Measurements from ENCODE around the gene TADA3. TPM values are rescaled to one million over a fixed set of nuclear protein-coding genes. Genes with fewer than 3 reads are reported as not detected.

Gene TADA3
- total and polyA plus RNA-seq, 2 experiments from 2014 or later, result 29.1 to 61.7 TPM

GRCh38 chr3:9743548-9743947, 48.7 kb downstream of the TADA3 start:
- peaks cover 45% of the 10 kb centered on the region for H3K36me3 ChIP-seq (ENCODE audit: insufficient read depth)

DNA sequence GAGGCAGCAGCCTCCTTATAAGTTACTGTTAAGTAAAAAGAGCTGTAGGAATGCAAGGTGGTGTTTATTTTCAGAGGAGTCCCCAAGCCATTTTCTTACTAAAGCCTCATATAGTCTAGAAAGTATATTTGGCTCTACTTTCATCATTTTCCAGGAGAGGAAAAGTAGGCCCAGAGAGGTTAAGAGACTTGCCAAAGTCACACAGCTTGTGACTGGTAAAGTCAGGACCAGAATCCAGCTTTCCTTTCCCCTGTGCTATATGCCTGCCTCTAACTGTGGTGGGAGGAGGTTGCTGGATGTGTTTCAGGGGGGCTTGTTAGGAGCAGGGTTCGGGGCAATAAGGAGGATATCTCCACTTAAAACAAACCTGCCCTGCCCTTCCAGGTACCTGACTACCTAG, 49.7 kb downstream of the TADA3 start:
- peaks cover 7% of the 10 kb centered on the region for H3K27me3 Mint-ChIP-seq (ENCODE audit: insufficient read depth, low read depth, poor library complexity)
- no peaks in the 10 kb centered on the region for H3K9me2 ChIP-seq (ENCODE audit: insufficient read depth)
- H3K79me2 ChIP-seq (replicated peaks; ENCODE audit: insufficient read depth), result peaks cover under 1% of the 10 kb centered on the region; the same call in 1 of the 2 replicates
- H3K4me1 ChIP-seq (ENCODE audit: insufficient read depth), result no peaks in the 10 kb centered on the region
- H3K4me3 Mint-ChIP-seq, result no peak overlapping the region
- peaks cover 91% of the 10 kb centered on the region for H3K36me3 Mint-ChIP-seq (ENCODE audit: low read depth)
- no peaks in the 10 kb centered on the region for H3K4me1 Mint-ChIP-seq
- H2AFZ ChIP-seq, result no peak overlapping the region
- peaks cover 9% of the 10 kb centered on the region for H4K20me1 ChIP-seq (replicated peaks; ENCODE audit: insufficient read depth)
- H3K27ac Mint-ChIP-seq, result no peak overlapping the region
- H3F3A ChIP-seq (replicated peaks; ENCODE audit: low read depth), result no peaks in the 10 kb centered on the region; the same call in 1 of the 2 replicates
- no peaks in the 10 kb centered on the region for H3K9me3 Mint-ChIP-seq
- no peak for ATAC-seq
- H3K4me2 ChIP-seq, result no peak overlapping the region
- no peaks in the 10 kb centered on the region for H3K27me3 ChIP-seq (ENCODE audit: insufficient read depth)
- H3K27ac ChIP-seq (ENCODE audit: low read depth), result no peak overlapping the region
- peaks cover 50% of the 10 kb centered on the region for H3K36me3 ChIP-seq (ENCODE audit: insufficient read depth)
- no peak for DNase-seq (ENCODE audit: low spot score)
- no peak overlapping the region for H3K4me3 ChIP-seq
- TF ChIP-seq, protein P1, sequence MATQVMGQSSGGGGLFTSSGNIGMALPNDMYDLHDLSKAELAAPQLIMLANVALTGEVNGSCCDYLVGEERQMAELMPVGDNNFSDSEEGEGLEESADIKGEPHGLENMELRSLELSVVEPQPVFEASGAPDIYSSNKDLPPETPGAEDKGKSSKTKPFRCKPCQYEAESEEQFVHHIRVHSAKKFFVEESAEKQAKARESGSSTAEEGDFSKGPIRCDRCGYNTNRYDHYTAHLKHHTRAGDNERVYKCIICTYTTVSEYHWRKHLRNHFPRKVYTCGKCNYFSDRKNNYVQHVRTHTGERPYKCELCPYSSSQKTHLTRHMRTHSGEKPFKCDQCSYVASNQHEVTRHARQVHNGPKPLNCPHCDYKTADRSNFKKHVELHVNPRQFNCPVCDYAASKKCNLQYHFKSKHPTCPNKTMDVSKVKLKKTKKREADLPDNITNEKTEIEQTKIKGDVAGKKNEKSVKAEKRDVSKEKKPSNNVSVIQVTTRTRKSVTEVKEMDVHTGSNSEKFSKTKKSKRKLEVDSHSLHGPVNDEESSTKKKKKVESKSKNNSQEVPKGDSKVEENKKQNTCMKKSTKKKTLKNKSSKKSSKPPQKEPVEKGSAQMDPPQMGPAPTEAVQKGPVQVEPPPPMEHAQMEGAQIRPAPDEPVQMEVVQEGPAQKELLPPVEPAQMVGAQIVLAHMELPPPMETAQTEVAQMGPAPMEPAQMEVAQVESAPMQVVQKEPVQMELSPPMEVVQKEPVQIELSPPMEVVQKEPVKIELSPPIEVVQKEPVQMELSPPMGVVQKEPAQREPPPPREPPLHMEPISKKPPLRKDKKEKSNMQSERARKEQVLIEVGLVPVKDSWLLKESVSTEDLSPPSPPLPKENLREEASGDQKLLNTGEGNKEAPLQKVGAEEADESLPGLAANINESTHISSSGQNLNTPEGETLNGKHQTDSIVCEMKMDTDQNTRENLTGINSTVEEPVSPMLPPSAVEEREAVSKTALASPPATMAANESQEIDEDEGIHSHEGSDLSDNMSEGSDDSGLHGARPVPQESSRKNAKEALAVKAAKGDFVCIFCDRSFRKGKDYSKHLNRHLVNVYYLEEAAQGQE (IDR thresholded peaks at IDR 0.05; ENCODE audit: unreplicated experiment), result no peak
- TF ChIP-seq CREB1 (CRISPR knock-in tag; IDR thresholded peaks at IDR 0.05; ENCODE audit: low read depth) (no peak), ZNF331 (CRISPR knock-in tag; IDR thresholded peaks at IDR 0.05; ENCODE audit: low read depth) (no peak), EZH2phosphoT487 (IDR thresholded peaks at IDR 0.05; ENCODE audit: unreplicated experiment) (no peak), EZH2 (IDR thresholded peaks at IDR 0.05; ENCODE audit: low read depth, unreplicated experiment) (no peak), NANOG (IDR thresholded peaks at IDR 0.05; ENCODE audit: borderline replicate concordance) (no peak), STAT1 (IDR thresholded peaks at IDR 0.05; ENCODE audit: unreplicated experiment) (no peak)

More at GRCh38 chr3:9743548-9743947, 48.7 kb downstream of the TADA3 start:
- Mint-ChIP-seq H3K4me1 (no peaks in the 10 kb centered on the region), H3K27me3 (ENCODE audit: insufficient read depth, low read depth, poor library complexity) (peaks cover 9% of the 10 kb centered on the region), H3K9me3 (no peaks in the 10 kb centered on the region), H3K27ac (no peak overlapping the region), H3K36me3 (ENCODE audit: low read depth) (peaks cover 95% of the 10 kb centered on the region), H3K4me3 (no peak overlapping the region)
- H3K4me3 ChIP-seq, result no peak overlapping the region
- peaks cover 8% of the 10 kb centered on the region for H3F3A ChIP-seq (replicated peaks; ENCODE audit: low read depth)
- no peak for TF ChIP-seq EZH2 (IDR thresholded peaks at IDR 0.05; ENCODE audit: low read depth, unreplicated experiment)
- no peak for TF ChIP-seq ZNF114 (CRISPR knock-in tag; IDR thresholded peaks at IDR 0.05)
- TF ChIP-seq, protein P1 (IDR thresholded peaks at IDR 0.05; ENCODE audit: unreplicated experiment), result no peak
- TF ChIP-seq JUNB (IDR thresholded peaks at IDR 0.05; ENCODE audit: unreplicated experiment), result no peak
- no peak for TF ChIP-seq POLR2AphosphoS5 (IDR thresholded peaks at IDR 0.05; ENCODE audit: low read depth)
- no peaks in the 10 kb centered on the region for H3K27me3 ChIP-seq (ENCODE audit: insufficient read depth)
- DNase-seq (ENCODE audit: low spot score) (no peak), ATAC-seq (no peak)
- H2AFZ ChIP-seq, result no peak overlapping the region
- no peaks in the 10 kb centered on the region; the same call in 1 of the 2 replicates for H3K9me2 ChIP-seq (ENCODE audit: insufficient read depth)
- no peak overlapping the region for H3K27ac ChIP-seq (ENCODE audit: low read depth)
- peaks cover 9% of the 10 kb centered on the region for H4K20me1 ChIP-seq (replicated peaks; ENCODE audit: insufficient read depth)
- no peak overlapping the region for H3K4me2 ChIP-seq
- H3K79me2 ChIP-seq (replicated peaks; ENCODE audit: insufficient read depth), result no peaks in the 10 kb centered on the region
- no peaks in the 10 kb centered on the region for H3K4me1 ChIP-seq (ENCODE audit: insufficient read depth)

Data from GM23338 (cell line).